Measurements from ENCODE around the gene FAM209A.

- TF ChIP-seq TAF1 (IDR thresholded peaks at IDR 0.05; ENCODE audit: borderline replicate concordance, low read depth, low read length) (no peak), POLR2A (IDR thresholded peaks at IDR 0.05; ENCODE audit: low read depth, low read length) (no peak), POLR2AphosphoS5 (IDR thresholded peaks at IDR 0.05; ENCODE audit: low read depth, low read length) (no peak)
These were observed 37.3 kb upstream of the FAM209A start for GRCh38 chr20:56487216-56487615.

Measured in GM12892 (cell line).